A673 (cell line): ENCODE measurements around the gene WDR11.

Experiments
- CTCF ChIP-seq: fragments of 300-800, 200-600 bp; sonication (generic); conservative IDR thresholded peaks from 2 replicates; pipeline ENCODE4 v1.5.1; 2017; ENCODE audit warnings: low read depth, mild to moderate bottlenecking, antibody characterized with exemption, low read length, moderate library complexity, mixed read lengths
- EZH2 ChIP-seq: fragments of 200-600 bp; sonication (generic); IDR thresholded peaks from 2 replicates; pipeline ENCODE4 v1.6.1; 2017; ENCODE audit warnings: borderline replicate concordance, low read depth, mild to moderate bottlenecking, mixed read lengths, antibody characterized with exemption, low read length; ENCODE audit not compliant: poor library complexity, severe bottlenecking

GRCh38 chr10:120887482-120887881, 36.3 kb downstream of the WDR11 start:
- TF ChIP-seq CTCF (no peak), EZH2 (no peak)
